GM19023 (cell line): ENCODE data around the gene EPB41L5.
"Not testable (repeated sequence)": the region's sequence is repeated elsewhere in the genome, so short reads cannot be mapped to it uniquely, and the experiment has no call there.

Experiments used
- ATAC-seq: cut with Tn5 transposase; IDR thresholded peaks from one replicate; pipeline ENCODE4 v1.9.1; 2021; ENCODE audit warnings: mild to moderate bottlenecking, moderate library complexity; ENCODE audit not compliant: unreplicated experiment

Gene EPB41L5

DNA sequence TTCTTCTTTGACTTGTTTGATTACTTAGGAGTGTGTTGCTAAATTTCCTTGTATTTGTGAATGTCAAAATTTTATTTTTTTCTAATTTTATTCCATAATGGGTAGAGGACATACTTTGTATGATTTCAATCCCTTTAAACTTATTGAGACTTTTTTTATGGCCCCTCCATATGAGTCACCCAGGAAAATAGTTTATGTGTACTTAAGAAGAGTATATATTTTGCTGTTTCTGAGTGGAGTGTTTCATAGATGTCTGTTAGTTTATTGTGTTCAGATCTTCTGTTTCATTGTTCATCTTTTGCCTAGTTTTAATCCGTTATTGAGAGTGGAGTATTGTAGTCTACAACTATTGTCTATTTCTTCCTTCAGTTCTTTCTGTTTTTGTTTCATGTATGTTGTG lies 81.9 kb downstream of the EPB41L5 start:
- ATAC-seq = no peak

DNA sequence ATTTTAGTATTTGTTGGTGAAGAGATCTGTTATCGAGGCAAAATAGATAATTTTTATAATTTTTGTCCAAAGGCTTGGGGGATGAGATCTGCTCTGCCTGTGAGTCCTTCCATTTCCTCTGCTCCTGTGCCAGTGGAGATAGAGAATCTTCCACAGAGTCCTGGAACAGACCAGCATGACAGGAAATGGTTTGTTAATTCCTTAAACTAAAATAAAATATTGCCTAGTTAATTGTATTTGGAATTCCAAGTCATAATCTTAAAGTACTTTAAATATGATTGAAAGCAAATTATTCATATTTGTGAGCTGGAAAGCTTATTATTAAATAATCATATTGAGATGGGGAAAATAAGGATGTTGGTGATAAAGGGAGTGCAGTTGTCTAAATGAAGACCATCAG lies 87.8 kb downstream of the EPB41L5 start:
- no peak for ATAC-seq

DNA sequence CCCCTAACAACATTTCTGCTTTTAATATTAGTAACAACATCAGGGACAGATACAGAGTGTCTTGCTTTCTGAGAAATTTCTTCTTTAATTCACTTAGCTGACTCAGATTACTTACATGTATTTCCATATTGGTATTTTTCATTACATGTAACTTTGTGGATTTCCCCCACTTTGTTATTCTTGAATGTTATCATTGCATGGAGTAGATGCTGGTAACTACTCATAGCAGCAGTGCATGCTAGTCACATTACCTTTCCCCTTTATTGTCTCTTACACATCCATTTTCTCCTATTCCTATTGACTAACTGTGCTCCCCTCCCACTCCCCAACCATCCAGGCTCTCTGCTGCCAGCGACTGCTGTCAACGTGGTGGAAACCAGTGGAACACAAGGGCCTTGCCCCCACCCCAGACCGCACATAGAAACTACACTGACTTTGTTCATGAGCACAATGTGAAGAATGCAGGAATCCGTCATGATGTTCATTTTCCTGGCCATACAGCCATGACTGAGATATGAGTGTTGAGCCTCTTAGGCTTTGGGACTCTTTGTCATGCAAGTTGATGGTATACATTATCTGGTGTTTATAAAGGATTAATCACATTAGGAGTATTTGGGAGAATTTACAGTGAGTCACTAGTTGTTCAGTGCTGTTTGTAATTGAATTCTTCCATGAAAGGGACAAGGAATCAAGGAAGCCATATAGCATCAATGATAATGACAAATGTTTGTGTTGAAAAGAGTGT lies 91.0 kb downstream of the EPB41L5 start:
- ATAC-seq = no peak

DNA sequence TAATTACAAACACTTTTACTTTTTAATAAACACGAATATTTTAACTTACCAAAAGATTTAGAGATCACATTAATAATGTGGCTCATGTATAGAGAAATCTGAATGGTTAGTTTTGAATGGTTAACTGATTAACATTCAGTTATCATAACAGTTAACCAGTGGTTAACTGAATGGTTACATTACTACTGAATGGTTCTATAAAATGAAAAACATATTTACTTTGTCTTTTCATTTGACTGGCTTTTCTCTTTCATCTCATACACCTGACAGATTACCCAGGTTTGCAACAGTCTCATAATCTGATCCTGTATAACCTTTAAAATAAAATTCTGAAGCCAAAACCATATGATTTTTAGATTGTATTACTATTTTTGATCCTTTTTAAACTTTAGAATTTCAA lies 91.9 kb downstream of the EPB41L5 start:
- ATAC-seq = no peak

DNA sequence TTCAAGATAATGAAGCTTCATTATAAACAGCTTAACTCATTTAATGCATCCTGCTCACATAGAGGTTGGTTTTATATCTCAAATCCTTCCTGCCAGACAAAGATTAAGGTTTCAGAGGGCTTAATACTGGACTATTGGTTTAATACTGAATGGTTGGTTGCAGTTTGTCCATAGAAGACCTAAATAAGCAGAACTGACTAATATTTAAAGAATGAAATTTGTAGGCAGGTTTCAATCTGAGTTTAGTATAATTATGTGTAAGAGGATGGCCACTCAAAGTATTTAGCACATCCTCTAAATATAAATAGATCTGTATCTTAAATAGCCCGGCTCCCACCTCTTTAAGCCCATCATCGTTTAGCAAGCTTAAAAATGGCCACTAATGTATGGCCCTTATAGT lies 92.5 kb downstream of the EPB41L5 start:
- peak; percentile 79 for ATAC-seq

DNA sequence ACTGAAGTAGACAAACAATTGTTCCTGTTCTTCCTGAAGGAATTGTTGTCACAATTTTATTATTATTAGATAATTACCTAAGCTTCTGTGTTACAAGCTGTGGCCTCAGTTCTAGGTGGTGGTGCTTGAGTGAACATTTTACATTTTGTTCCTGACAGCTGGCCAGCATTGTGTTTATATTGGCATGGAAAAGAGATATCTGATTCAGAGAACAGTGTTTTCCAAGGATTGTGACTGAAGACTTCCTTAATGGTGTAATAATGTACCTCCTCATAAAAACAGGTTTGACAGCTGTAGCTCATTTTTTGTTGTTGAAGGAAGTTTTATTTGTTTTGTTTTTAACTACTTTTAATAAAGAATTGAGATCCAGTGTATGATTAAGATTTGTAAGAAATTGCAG lies 95.2 kb downstream of the EPB41L5 start:
- ATAC-seq = no peak

DNA sequence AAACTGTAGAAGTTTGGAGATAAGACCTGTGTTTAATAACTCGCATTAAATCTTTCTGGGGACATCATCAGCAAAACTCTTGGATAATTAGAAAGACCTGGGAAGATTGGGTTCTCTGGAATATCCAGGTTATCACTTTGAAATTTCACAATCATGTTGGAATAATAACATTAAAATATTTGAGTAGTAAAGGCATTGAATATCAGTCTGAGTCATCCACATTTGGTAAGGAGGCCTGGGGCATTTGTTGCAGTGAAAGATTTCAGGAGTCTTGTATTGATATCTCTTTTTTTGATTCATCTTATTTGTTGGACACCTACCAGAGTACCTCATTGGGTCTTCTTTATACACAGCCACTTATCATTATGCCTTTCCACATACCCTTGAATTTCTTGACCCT lies 95.9 kb downstream of the EPB41L5 start:
- no peak for ATAC-seq

DNA sequence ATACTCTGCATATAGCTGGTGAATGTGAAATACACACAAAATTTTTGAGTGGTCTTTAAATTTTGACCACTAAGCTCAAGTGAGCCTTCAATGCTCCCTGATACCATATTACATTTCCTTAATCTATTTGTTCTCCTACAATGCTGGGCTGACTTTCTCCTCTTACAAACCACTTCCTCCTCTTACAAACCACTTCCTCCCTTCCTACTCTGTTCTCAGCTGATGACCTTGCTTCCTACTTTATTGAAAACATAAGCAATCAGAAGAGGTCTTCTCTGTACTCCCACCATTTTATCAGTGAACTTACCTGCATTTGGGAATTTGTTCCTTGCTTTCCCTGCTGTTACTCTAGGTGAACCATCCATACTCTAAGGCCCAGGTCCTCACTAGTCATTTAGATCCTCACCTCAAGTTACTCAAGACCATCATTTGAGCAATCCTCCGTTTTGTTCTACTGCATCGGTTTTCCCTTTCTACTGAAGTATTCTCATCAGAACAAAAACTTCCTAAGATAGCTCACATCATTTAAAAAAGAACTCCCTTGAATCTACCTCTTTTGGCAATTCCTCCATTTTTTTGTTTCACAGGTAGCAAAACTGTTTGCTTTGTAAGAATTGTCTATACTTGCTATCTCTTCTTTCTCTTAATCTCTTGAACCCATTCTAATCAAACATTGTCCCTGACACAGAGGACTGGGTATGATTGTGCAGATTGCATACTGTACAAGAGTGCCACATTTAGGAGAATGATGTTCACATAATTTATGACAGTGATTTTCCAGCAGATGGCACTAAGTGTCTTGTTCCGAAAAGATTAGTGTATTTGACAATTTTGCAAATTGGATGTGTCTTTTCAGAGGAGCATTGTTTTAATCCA lies 96.5 kb downstream of the EPB41L5 start:
- ATAC-seq = no peak

DNA sequence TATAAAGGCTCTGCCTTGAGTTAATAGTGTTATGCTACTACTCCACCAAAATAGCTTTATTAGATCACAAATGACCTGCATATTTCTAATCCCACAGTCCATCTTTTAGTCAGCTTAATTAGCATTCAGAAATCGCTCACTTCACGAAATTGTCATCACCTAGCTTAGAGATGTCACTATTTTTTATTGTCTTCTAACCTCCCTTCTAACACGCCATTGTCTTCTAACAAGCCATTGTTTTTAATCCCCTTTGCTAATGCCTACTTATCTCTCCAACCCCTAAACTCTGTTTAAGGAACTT lies 97.1 kb downstream of the EPB41L5 start:
- no peak for ATAC-seq

DNA sequence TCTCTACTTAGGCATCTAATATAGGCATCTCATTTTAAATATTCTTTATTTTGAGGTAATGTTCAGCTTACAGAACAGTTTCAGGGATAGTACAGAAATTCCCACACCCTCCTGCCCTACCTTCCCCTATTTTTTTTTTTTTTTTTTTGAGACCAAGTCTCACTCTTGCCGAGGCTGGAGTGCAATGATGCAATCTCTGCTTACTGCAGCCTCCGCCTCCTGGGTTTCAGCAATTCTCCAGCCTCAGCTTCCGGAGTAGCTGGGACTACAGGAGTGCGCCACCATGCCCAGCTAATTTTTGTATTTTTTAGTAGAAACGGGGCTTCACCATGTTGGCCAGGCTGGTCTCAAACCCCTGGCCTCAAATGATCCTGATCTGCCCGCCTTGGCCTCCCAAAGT lies 97.6 kb downstream of the EPB41L5 start:
- no peak for ATAC-seq

DNA sequence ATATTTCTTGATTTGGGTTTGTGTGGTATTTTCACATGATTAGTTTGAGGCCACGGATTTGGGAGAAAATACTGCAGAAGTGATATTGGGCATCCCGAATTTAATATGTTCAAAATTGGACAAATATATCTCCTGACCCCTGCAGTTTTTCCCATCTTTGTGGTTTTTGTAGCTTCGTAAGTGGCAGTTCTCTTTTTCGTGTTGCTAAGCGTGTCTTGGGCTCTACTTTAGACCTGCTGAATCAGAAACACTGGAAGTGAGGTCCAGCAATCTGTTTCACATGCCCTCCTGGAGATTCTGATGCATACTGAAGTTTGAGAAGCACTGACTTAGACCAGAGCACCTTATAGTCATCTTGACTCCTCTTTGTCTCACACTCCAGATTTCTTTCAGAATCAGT lies 98.3 kb downstream of the EPB41L5 start:
- no peak for ATAC-seq

DNA sequence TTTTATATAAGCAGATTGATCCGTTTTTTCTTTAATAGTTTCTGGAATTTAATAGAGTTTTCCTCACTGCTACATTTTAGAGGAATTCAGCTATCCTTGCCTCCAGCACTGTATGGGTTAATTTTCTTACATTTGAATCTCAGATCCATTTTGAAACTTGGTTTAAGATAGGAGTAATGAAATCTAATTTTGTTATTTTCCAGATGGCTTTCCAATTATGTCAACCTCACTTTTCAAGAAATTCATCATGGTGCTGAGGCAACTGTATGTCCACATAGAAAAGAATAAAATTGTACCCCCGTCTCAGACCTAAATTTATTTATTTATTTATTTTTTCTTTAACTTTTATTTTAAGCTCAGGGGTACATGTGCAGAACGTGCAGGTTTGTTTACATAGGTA lies 105.1 kb downstream of the EPB41L5 start:
- ATAC-seq = no peak

DNA sequence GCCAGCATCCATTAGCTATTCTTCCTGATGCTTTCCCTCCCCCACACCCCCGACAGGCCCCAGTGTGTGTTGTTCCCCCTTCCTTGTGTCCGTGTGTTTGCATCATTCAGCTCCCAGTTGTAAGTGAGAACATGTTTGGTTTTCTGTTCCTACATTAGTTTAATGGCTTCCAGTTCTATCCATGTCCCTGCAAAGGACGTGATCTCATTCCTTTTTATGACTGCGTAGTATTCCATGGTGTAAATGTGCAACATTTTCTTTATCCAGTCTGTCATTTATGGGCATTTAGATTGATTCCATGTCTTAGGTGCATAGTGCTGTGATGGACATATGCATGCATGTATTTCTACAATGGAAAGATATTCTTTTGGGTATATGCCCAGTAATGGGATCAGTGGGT lies 105.6 kb downstream of the EPB41L5 start:
- ATAC-seq = no peak

DNA sequence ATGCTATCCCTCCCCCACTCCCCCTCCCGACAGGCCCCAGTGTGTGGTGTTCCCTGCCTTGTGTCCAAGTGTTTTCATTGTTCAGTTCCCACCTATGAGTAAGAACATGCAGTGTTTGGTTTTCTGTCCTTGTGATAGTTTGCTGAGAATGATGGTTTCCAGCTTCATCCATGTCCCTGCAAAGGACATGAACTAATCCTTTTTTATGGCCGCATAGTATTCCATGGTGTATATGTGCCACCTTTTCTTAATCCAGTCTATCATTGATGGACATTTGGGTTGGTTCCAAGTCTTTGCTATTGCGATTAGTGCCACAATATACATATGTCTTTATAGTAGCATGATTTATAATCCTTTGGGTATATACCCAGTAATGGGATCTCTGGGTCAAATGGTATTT lies 108.5 kb downstream of the EPB41L5 start:
- not testable (repeated sequence) for ATAC-seq

DNA sequence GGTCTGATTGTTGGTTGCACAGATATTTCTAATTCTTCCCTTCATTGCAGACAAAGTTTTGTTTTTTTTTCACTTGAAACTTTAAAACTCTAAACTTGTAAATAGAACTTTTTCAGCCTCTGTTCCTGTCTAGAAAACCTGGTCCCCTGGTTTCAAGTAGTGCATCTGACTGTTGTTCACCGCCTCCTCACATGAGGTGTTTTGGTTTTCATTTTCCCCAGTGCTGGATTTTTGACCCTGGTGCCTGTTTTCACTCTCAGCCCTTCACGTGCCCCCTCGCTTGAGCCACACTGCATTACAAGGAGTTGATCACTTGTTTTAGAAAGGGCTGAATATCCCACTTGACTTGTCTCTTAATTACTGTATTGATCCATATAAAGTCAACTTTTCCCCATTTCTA lies 110.2 kb downstream of the EPB41L5 start:
- no peak for ATAC-seq

DNA sequence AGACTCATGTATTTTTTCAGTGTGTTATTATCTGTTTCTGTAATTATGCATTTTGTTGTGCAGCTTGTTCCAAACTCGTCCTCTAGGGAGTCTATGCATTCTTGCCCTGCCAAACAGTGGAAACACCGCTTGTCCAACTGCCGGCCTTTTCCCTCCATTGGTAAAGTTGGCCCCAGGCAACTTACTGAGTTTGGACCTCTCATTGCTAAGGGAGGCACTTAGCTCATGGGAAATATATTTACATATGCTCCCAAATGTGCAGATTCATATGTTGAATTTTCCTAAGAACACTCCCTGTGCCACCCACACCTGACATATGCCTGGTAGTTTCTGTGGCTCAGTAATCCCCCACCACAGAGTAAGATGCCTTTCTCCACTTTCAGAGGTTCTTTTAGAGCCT lies 112.3 kb downstream of the EPB41L5 start:
- ATAC-seq = no peak

DNA sequence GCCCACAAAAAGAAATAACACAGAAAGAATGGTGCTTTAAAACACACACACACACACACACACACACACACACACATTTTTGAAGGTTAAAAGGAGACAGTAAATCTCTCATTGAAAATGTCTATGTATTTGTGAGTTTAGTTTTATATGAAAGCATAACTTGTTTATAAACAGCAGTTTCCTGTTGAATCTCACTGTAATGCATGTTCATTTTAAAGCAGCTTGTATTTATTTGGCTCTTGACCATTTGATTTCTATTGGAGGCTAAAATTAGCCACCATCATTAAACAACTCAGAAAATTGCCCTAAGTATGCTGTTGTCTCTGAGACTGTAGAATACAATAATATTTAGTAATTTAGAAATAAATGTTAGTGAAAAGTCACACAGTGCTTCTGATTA lies 115.3 kb downstream of the EPB41L5 start:
- no peak for ATAC-seq

DNA sequence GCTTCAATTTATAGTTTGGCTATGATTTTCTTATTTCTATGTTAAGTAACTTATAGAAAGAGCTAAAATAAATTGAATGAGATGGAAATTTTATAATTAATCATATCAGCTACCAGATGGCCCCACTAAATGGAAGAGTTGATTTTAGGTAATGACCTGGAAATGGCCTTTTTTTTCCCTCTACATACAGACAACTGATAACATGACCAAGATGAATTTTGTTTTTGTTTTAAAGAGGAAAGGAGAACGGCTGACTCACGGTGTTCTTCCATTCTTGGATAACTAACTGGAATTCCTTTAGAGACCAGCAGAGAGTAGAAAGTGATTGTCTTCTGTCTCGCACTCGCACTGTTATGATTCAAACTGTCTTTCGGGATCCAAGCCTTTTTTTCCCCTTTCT lies 119.3 kb downstream of the EPB41L5 start:
- ATAC-seq = no peak

DNA sequence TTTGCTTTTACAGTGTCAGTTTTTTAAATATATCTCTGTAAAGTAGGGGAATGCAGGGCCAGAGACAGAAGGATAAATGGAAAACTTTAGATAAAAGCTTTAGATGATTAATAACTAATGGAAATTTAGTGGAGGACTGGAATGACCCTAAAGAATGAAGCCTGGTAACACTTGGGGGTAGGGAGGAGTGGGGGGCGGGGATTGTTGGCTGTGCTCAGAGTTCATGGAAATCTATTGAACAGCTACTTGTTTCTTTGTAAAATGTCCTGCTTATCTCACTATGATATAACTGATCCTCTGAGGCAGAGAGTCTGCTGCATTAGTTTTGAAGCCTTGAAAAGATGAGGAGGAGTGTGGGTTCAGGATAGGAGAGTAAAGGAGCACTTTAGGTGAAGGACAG lies 119.8 kb downstream of the EPB41L5 start:
- ATAC-seq = no peak

DNA sequence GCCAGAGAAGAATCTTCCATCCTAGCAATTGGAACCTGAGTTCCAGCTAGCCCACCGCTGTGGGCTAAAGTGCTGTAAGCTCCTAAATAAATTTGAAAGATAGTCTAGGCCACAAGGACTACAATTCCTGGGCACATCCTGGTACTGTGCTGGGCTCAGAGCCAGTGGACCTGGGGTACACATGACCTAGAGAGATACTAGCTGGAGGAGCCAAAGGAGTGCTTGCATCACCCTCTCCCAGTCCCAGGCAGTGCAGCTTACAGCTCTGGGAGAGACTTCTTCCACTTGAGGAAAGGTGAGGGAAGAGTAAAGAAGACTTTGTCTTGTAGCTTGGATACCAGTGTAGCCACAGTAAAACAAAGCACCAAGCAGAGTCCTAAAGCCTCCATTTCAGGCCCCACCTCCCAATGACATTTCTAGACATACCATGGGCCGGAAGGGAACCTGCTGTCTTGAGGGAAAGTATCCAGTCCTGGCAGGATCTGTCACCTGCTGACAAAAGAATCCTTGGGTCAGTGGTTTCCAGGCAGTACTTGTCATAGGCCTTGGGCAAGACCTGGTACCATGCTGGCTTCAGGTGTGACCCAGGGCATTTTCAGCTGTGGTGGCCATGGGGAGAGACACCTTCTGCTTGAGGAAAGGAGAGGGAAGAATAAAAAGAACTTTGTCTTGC lies 120.8 kb downstream of the EPB41L5 start:
- ATAC-seq = no peak

DNA sequence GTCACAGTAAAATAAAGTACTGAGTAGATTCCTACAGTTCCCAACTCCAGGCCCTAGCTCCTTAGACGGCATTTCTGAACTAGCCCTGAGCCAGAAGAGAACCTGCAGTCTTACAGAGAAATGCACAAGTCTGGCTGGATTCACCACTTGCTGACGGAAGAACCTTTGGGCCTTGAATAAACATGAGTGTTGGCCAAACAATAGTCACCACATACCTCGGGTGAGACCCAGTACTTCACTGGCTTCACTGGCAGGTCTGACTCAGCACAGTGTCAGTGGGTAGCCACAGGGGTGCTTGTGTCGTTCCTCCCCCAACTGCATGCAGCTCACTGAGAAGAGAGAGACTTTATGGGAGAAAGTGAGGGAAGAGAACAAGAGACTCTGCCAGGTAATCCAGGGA lies 121.4 kb downstream of the EPB41L5 start:
- ATAC-seq = no peak

DNA sequence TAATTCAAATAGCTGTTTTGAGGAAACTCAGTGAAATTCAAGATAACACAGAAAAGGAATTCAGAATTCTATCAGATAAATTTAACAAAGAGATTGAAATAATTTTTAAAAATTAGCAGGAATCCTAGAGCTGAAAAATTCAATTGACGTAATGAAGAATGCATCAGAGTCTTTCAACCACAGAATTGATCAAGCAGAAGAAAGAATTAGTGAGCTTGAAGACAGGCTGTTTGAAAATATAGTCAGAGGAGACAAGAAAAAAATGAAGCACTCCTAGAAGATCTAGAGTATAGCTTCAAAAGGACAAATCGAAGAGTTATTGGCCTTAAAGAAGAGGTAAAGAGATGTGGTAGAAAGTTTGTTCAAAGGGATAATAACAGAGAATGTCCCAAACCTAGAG lies 122.1 kb downstream of the EPB41L5 start:
- not testable (repeated sequence) for ATAC-seq
